ELF-1 (cell line): ENCODE measurements around the gene TRIM63.

Experiments used
- DNase-seq: peaks from one replicate; pipeline ENCODE4 v3.0.0-alpha.2; 2016; ENCODE audit warnings: low read depth, low spot score

TRIM63 gene

GRCh38 chr1:26057189-26057588 lies 10.2 kb downstream of the TRIM63 start:
- DNase-seq = no peak

DNA sequence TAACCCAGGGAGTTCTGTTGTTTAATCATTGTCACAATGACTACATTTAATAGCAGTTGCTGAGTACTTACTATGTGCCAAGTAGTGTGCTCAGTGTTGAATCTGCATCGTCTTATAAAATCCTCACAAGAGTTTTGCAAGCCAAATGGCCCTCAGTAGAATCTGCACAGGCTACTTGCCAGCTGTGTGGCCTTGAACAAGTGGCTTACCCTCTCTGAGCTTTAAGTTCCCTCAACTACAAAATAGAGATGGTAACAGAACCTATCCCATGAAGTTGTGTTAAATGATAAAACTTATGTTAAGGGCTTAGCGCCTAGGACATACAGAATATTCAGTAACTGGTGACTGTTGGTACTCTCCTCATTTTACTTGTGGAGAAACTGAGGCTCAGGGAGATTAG lies 12.4 kb downstream of the TRIM63 start:
- DNase-seq = no peak

GRCh38 chr1:26053718-26054560 lies 13.5 kb downstream of the TRIM63 start:
- DNase-seq = peak; percentile 64

- DNase-seq = peak; percentile 28
Observed at GRCh38 chr1:26050248-26050640, 17.2 kb downstream of the TRIM63 start.

GRCh38 chr1:26049531-26050247 lies 17.7 kb downstream of the TRIM63 start:
- DNase-seq = no peak

DNA sequence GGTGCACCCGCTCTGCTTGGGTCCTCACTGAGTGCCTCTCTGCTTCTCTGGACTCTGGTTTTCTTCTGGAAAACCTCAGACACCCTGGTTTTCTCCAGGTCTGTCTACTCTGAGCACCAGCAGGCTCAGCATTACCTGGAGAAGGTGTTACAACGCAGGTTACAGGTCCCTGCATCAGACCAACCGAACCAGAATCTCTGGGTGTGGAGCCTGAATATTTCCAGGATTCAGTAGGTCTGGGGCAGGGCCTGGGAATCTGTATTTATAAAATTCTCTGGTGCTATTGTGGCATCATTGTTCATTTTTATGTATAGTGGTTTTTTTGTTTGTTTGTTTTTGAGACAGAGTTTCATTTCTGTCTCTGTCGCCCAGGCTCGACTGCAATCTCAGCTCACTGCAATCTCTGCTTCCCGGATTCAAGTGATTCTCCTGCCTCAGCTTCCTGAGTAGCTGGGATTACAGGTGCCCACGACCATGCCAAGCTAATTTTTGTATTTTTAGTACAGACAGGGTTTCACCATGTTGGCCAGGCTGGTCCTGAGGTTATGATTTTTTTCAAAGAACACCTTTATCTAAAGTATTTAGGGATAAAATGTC lies 20.1 kb downstream of the TRIM63 start:
- DNase-seq = no peak

GRCh38 chr1:26046246-26047095 lies 21.0 kb downstream of the TRIM63 start:
- no peak for DNase-seq

GRCh38 chr1:26045722-26046245 lies 21.6 kb downstream of the TRIM63 start, which contains the start of gene SLC30A2:
TSS of gene SLC30A2 (minus strand) at chr1:26046118. CDS start at chr1:26045896, 222 bp downstream.
- peak; percentile 71 for DNase-seq

GRCh38 chr1:26044971-26045721 lies 22.3 kb downstream of the TRIM63 start:
- peak; percentile 57 for DNase-seq

GRCh38 chr1:26044414-26044813 lies 23.0 kb downstream of the TRIM63 start:
- no peak for DNase-seq

GRCh38 chr1:26043765-26044164 lies 23.7 kb downstream of the TRIM63 start:
- no peak for DNase-seq

DNA sequence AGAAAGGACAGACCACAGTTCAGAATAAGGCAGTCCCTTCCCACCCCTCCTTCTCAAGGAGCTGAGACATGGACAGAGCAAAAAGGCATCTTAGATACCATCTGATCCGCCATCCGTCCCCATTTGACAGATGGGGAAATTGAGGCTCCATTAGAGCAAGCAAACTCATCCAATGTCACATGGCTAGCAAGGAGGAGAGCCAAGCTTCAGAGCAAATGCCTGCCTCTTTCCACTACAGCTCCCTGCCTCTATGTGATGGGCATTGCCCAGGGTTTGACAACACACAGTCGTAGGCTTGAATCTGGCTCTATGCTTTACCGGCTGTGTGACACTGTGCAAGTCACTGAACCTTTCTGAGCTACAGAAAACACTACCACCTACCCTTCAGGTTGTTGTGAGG lies 25.5 kb downstream of the TRIM63 start:
- no peak for DNase-seq

DNA sequence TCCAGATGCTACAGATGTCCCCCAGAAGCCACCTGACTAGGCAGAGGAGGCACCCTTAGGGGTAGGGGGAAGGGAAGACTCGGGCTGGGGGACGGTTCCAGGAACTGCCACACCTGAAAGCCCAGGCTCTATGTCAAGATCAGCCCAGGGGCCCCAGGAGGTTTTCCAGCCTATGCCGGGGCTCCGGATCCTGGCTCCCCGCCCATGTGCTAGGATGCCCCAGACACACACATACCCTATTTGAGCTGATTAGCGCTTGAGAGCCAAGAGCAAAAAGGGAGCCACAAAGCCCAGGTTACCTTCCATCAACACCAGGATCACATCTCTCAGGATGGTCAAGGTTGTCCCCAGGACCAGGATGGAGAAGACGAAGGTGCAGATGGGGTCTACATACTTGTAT lies 26.0 kb downstream of the TRIM63 start:
- DNase-seq = no peak

- DNase-seq = no peak
Observed at GRCh38 chr1:26038904-26039303, 28.5 kb downstream of the TRIM63 start.

DNA sequence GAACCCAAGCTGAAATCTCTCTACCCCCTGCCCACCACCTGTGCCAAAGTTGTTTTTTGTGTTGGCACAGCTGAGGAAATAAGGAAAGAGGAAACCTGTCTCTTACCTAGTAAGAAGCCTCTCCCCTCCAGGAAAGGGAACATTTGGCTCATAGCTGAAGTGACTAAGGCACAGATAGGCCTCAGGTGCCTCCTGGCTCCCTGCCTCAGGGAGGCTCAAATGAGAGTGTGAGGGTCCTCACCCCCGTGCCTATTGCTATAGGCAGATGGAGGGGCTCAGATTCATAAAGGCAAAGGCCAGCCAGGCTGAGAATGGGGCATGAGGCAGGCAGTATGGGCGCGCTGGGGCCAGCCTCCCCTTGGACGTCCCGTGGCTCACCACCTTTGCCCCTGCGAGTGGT lies 29.0 kb downstream of the TRIM63 start:
- DNase-seq = no peak

DNA sequence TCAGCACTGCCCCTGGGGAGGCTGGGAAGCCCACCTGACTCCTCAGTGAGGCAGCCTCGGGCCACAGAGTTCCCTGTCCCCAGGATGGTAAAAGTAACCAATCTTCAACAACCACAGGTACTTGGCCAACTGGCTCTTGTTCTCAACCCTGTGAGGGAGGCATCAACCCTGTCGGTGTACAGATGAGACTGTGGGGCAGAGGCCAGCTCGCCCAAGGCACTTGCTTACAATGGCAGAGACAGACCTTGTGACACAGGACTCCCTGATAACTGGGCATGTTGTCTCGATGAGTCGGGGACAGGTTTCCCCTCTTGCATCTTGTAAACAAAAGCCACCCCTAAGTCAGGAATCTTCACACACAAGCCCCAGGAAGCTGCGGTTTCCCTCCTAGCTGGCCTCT lies 29.5 kb downstream of the TRIM63 start:
- DNase-seq = no peak

DNA sequence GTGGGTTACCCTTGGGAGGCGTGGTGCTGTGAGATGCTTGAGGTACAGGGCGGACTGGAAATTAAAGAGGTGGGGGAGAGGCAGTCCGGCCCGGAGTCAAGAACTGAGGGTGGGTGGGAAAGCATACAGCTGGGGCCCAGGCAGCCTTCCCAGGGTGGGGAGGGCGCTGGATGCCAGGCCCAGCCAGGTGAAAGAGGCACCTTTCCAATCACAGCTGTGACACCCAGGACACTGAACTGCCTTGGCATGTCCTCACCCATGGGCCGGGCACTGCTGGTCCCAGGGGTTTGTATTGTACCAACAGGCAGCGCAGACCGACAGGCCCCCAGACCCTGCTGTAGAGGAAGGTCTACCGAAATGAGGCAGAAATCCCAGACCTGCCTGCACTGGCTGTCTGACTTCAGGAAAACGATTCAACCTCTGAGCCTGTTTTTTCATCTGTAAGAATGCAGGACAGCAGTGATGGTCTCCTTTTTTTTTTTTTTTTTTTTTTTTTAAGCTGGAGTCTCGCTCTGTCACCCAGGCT lies 30.6 kb downstream of the TRIM63 start:
- no peak for DNase-seq

GRCh38 chr1:26035959-26036755 lies 31.3 kb downstream of the TRIM63 start:
- peak; percentile 94 for DNase-seq

GRCh38 chr1:26035203-26035958 lies 32.0 kb downstream of the TRIM63 start:
- DNase-seq = peak; percentile 97
